ENCODE results near the gene MFSD12.

DNA sequence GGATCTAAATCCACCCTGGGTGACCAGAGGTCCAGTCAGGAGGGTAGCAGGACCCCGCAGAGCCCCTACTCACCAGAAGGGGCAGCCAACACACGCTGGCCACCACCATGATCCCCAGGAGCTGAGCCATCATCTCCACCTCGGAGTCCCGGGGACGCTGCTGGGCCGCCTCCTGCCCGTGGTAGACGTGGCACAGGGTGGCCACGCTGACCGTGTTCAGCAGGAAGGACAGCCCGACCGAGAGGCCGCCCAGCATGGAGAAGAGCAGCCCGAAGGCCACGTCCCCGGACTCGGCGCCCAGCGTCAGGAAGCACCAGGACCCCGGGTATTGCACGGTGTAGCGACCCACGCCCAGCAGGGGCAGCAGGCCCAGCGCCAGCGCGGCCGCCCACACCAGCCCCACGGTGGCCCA is 42.4 kb upstream of the MFSD12 start:
- TF ChIP-seq CTCF (IDR thresholded peaks at IDR 0.05) = peak; percentile 28
- no peak for TF ChIP-seq ZFX (IDR thresholded peaks at IDR 0.05; ENCODE audit: borderline replicate concordance)

All from 22Rv1 (cell line).